GM23338 (cell line): ENCODE data around the gene ZNF155. TPM values are rescaled to one million over a fixed set of nuclear protein-coding genes. Genes with fewer than 3 reads are reported as not detected.

Source experiments
- polyA plus RNA-seq: library from polyadenylated mRNA; unstranded; fragments of >200 nt; fragmentation: Nextera tagmentation; extraction: Ambion mirVana; gene quantifications from 2 replicates; pipeline ENCODE4 v1.2.1, GENCODE V29; 2016
- small RNA-seq: library from RNA; depleted of rRNA; stranded (forward); fragments of <200 nt; gene quantifications from one replicate; pipeline ENCODE3, GENCODE V24; 2014; ENCODE audit warnings: low replicate concordance
- total RNA-seq: library from RNA; depleted of rRNA; stranded (reverse); fragments of >200 nt; shearing (Covaris generic); gene quantifications from 2 replicates; pipeline ENCODE4 v1.2.3, GENCODE V29; 2014; rRNA removed

The ZNF155 gene
- total and polyA plus RNA-seq, 2 experiments from 2014 or later: 3.8 to 6.0 TPM

Small RNA genes within 50 kb of the gene (small RNA-seq; reads per million reads assigned to genes)
- not detected for gene AC006213.5

Other genes with a start within 250 kb of the ZNF155 start
- gene SMG9, start 229.2 kb upstream of the ZNF155 start, total RNA-seq: 6.3 and 13.2 TPM in 2 replicates
- gene SMG9, start 229.2 kb upstream of the ZNF155 start, polyA plus RNA-seq: 14.0 and 15.7 TPM in 2 replicates
- 3.2 and 3.4 TPM in 2 replicates for gene KCNN4, start 203.2 kb upstream of the ZNF155 start, total RNA-seq
- 0.75 and 0.86 TPM in 2 replicates for gene KCNN4, start 203.2 kb upstream of the ZNF155 start, polyA plus RNA-seq
- gene LYPD5, start 181.7 kb upstream of the ZNF155 start, total RNA-seq: 0.54 and 1.1 TPM in 2 replicates
- 0.61 and 1.5 TPM in 2 replicates for gene LYPD5, start 181.7 kb upstream of the ZNF155 start, polyA plus RNA-seq
- gene ZNF283, start 156.9 kb upstream of the ZNF155 start, total RNA-seq: 8.7 and 12.0 TPM in 2 replicates
- 3.0 and 3.1 TPM in 2 replicates for gene ZNF283, start 156.9 kb upstream of the ZNF155 start, polyA plus RNA-seq
- gene ZNF404, start 100.2 kb upstream of the ZNF155 start, total RNA-seq: 3.7 and 3.9 TPM in 2 replicates
- gene ZNF404, start 100.2 kb upstream of the ZNF155 start, polyA plus RNA-seq: 3.9 and 5.0 TPM in 2 replicates
- 9.6 and 13.2 TPM in 2 replicates for gene ZNF45, start 48.9 kb upstream of the ZNF155 start, total RNA-seq
- 3.3 and 4.1 TPM in 2 replicates for gene ZNF45, start 48.9 kb upstream of the ZNF155 start, polyA plus RNA-seq
- gene ZNF221, start 33.0 kb upstream of the ZNF155 start, total RNA-seq: 9.2 and 14.0 TPM in 2 replicates
- gene ZNF221, start 33.0 kb upstream of the ZNF155 start, polyA plus RNA-seq: 1.5 and 1.6 TPM in 2 replicates
- gene ZNF230, start 18.8 kb downstream of the ZNF155 start, total RNA-seq: 2.2 and 2.6 TPM in 2 replicates
- 1.8 and 1.9 TPM in 2 replicates for gene ZNF230, start 18.8 kb downstream of the ZNF155 start, polyA plus RNA-seq
- 2.3 and 3.4 TPM in 2 replicates for gene ZNF222, start 41.2 kb downstream of the ZNF155 start, total RNA-seq
- 2.6 and 2.8 TPM in 2 replicates for gene ZNF222, start 41.2 kb downstream of the ZNF155 start, polyA plus RNA-seq
- 5.8 and 8.2 TPM in 2 replicates for gene ZNF223, start 67.8 kb downstream of the ZNF155 start, total RNA-seq
- 3.3 TPM in 2 replicates for gene ZNF223, start 67.8 kb downstream of the ZNF155 start, polyA plus RNA-seq
- 3.1 and 4.0 TPM in 2 replicates for gene ZNF284, start 88.0 kb downstream of the ZNF155 start, total RNA-seq
- gene ZNF284, start 88.0 kb downstream of the ZNF155 start, polyA plus RNA-seq: 1.4 and 1.5 TPM in 2 replicates
- gene ZNF224, start 110.2 kb downstream of the ZNF155 start, total RNA-seq: 15.8 and 16.5 TPM in 2 replicates
- 5.9 and 9.4 TPM in 2 replicates for gene ZNF224, start 110.2 kb downstream of the ZNF155 start, polyA plus RNA-seq
- gene ZNF225, start 129.2 kb downstream of the ZNF155 start, total RNA-seq: 3.8 and 4.8 TPM in 2 replicates
- gene ZNF225, start 129.2 kb downstream of the ZNF155 start, polyA plus RNA-seq: 1.8 TPM in 2 replicates
- gene ZNF234, start 157.4 kb downstream of the ZNF155 start, total RNA-seq: 8.3 TPM in 2 replicates
- gene ZNF234, start 157.4 kb downstream of the ZNF155 start, polyA plus RNA-seq: 3.7 and 4.7 TPM in 2 replicates
- gene ZNF226, start 180.9 kb downstream of the ZNF155 start, total RNA-seq: 11.7 and 18.5 TPM in 2 replicates
- gene ZNF226, start 180.9 kb downstream of the ZNF155 start, polyA plus RNA-seq: 7.6 and 10.5 TPM in 2 replicates
- gene ZNF227, start 228.3 kb downstream of the ZNF155 start, total RNA-seq: 14.5 and 18.2 TPM in 2 replicates
- 6.6 and 8.7 TPM in 2 replicates for gene ZNF227, start 228.3 kb downstream of the ZNF155 start, polyA plus RNA-seq